Measurements from ENCODE around the gene RNF148.

The RNF148 gene

GRCh38 chr7:122736183-122736582 lies 33.5 kb upstream of the RNF148 start:
- Histone ChIP-seq H3K27ac (ENCODE audit: low read length) (no peak overlapping the region), H3K27me3 (replicated peaks; ENCODE audit: insufficient read depth, low read length) (no peaks in the 10 kb centered on the region), H3K36me3 (replicated peaks; ENCODE audit: insufficient read depth, low read length) (peaks cover 5% of the 10 kb centered on the region; the same call in 1 of the 2 replicates), H3K4me2 (ENCODE audit: low read depth, low read length) (no peak overlapping the region), H2AFZ (ENCODE audit: low read length) (no peak overlapping the region), H3K9ac (ENCODE audit: low read length) (no peak overlapping the region), H3K9me3 (replicated peaks; ENCODE audit: insufficient read depth, low read length) (no peaks in the 10 kb centered on the region), H3K79me2 (ENCODE audit: low read length) (peaks cover 20% of the 10 kb centered on the region), H3K4me3 (ENCODE audit: low read length) (no peak overlapping the region), H3K9me2 (replicated peaks; ENCODE audit: insufficient read depth, low read length) (no peaks in the 10 kb centered on the region), H4K20me1 (ENCODE audit: insufficient read depth, low read length) (no peaks in the 10 kb centered on the region), H3F3A (ENCODE audit: insufficient read depth, low read length) (no peaks in the 10 kb centered on the region), H3K4me1 (ENCODE audit: low read length) (no peaks in the 10 kb centered on the region)
- TF ChIP-seq CTCF (IDR thresholded peaks at IDR 0.05; ENCODE audit: low read length) (no peak), EZH2 (optimal IDR thresholded peaks at IDR 0.05; ENCODE audit: low read depth, low read length) (no peak), EZH2phosphoT487 (IDR thresholded peaks at IDR 0.05; ENCODE audit: low read length) (no peak)
- DNase-seq: no peak

DNA sequence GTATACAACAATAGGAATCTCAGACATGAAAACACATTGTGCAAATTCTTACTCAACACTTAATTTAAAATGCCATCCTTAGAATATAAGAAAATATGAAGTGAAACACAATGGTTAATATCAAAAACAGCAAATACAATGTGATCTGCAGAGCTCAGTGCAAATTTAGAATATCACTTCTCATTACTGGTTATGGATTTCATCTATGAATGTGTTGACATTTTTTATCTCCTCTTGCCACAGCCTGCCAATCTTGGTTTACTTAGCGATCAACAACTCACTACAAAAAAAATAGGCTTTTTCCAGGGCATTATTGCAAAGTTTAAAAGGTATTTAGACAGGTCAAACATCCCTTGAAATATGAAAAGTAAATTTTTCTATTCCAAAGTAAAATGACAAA lies 25.0 kb upstream of the RNF148 start:
- DNase-seq: no peak
- Histone ChIP-seq H3K9me2 (replicated peaks; ENCODE audit: insufficient read depth, low read length) (no peaks in the 10 kb centered on the region), H3K4me3 (ENCODE audit: low read length) (peak overlapping the region; percentile 3; the same call in 1 of the 2 replicates), H2AFZ (ENCODE audit: low read length) (no peak overlapping the region), H3K4me2 (ENCODE audit: low read depth, low read length) (peak overlapping the region; percentile 23), H3K27me3 (replicated peaks; ENCODE audit: insufficient read depth, low read length) (no peaks in the 10 kb centered on the region), H3K9ac (ENCODE audit: low read length) (no peak overlapping the region), H4K20me1 (ENCODE audit: insufficient read depth, low read length) (no peaks in the 10 kb centered on the region), H3F3A (ENCODE audit: insufficient read depth, low read length) (peaks cover 7% of the 10 kb centered on the region; the same call in 1 of the 2 replicates), H3K79me2 (ENCODE audit: low read length) (peaks cover 38% of the 10 kb centered on the region), H3K27ac (ENCODE audit: low read length) (peak overlapping the region; percentile 4; the same call in 1 of the 2 replicates), H3K9me3 (replicated peaks; ENCODE audit: insufficient read depth, low read length) (no peaks in the 10 kb centered on the region), H3K4me1 (ENCODE audit: low read length) (peaks cover 21% of the 10 kb centered on the region), H3K36me3 (replicated peaks; ENCODE audit: insufficient read depth, low read length) (no peaks in the 10 kb centered on the region)
- TF ChIP-seq EZH2phosphoT487 (IDR thresholded peaks at IDR 0.05; ENCODE audit: low read length) (no peak), CTCF (IDR thresholded peaks at IDR 0.05; ENCODE audit: low read length) (no peak), EZH2 (optimal IDR thresholded peaks at IDR 0.05; ENCODE audit: low read depth, low read length) (no peak)

DNA sequence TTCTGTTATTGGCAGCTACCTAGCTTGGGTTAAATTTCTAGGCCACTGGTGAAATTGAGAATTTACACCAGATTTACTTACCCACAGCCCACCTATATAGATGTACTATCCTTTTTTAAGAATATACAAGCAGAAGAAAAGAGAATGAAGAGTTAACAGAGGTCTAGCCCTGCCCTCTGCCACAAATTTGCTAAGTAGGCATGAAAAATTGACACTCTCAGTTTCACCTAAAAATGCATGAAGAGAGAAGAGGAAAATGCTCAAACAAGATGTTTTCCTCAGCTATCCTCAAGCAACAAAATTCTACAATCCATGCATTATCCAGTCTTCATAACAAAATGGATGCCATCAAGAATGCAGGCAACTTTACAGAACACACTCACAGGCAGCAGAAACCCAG lies 24.6 kb upstream of the RNF148 start:
- Histone ChIP-seq H3K4me2 (ENCODE audit: low read depth, low read length) (peak overlapping the region; percentile 23), H4K20me1 (ENCODE audit: insufficient read depth, low read length) (no peaks in the 10 kb centered on the region), H3K9ac (ENCODE audit: low read length) (no peak overlapping the region), H3K27ac (ENCODE audit: low read length) (peak overlapping the region; percentile 4; the same call in 1 of the 2 replicates), H3K9me3 (replicated peaks; ENCODE audit: insufficient read depth, low read length) (no peaks in the 10 kb centered on the region), H2AFZ (ENCODE audit: low read length) (no peak overlapping the region), H3K36me3 (replicated peaks; ENCODE audit: insufficient read depth, low read length) (no peaks in the 10 kb centered on the region), H3F3A (ENCODE audit: insufficient read depth, low read length) (peaks cover 7% of the 10 kb centered on the region; the same call in 1 of the 2 replicates), H3K4me1 (ENCODE audit: low read length) (peaks cover 21% of the 10 kb centered on the region), H3K4me3 (ENCODE audit: low read length) (peak overlapping the region; percentile 3; the same call in 1 of the 2 replicates), H3K79me2 (ENCODE audit: low read length) (peaks cover 38% of the 10 kb centered on the region), H3K9me2 (replicated peaks; ENCODE audit: insufficient read depth, low read length) (no peaks in the 10 kb centered on the region), H3K27me3 (replicated peaks; ENCODE audit: insufficient read depth, low read length) (no peaks in the 10 kb centered on the region)
- TF ChIP-seq EZH2 (optimal IDR thresholded peaks at IDR 0.05; ENCODE audit: low read depth, low read length): no peak
- TF ChIP-seq EZH2phosphoT487 (IDR thresholded peaks at IDR 0.05; ENCODE audit: low read length): no peak
- TF ChIP-seq CTCF (IDR thresholded peaks at IDR 0.05; ENCODE audit: low read length): no peak
- peak; percentile 52 for DNase-seq
